Measurements from ENCODE around the gene GOT1. TPM values are rescaled to one million over a fixed set of nuclear protein-coding genes. Genes with fewer than 3 reads are reported as not detected.

GOT1 gene
- total RNA-seq, 4 donors from 2014 or later: 45.8 to 65.1 (median 51.0) TPM

DNA sequence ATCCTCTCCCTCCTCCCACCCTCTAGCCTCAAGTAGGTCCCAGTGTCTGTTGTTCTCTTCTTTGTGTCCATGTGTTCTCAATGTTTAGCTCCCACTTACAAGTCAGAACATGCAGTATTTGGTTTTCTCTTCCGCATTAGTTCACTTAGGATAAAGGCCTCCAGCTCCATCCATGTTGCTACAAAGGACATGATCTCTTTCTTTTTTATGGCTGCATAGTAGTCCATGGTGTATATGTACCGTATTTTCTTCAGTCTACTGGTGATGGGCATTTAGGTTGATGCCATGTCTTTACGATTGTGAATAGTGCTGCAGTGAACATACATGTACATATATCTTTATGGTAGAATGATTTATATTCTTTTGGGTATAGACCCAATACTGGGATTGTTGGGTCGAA lies 1.6 kb upstream of the GOT1 start:
- Histone ChIP-seq H3K36me3 (peaks cover 0 to 9% (median 0%) of the 10 kb centered on the region in 3 donors), H3K9me3 (no peaks in the 10 kb centered on the region), H3K27ac (peak overlapping the region in 3 of 4 donors; percentile 95 to 98 (median 97)), H3K4me1 (peaks cover 4 to 81% (median 11%) of the 10 kb centered on the region in 3 donors), H3K27me3 (no peaks in the 10 kb centered on the region), H3K4me3 (peak overlapping the region in 3 of 4 donors; percentile 72 to 92 (median 89))
- intact Hi-C loops (cut with DNase I): no loop called here
- no peak for DNase-seq
- no peak for TF ChIP-seq POLR2A (IDR thresholded peaks at IDR 0.05)
- TF ChIP-seq, protein P1, sequence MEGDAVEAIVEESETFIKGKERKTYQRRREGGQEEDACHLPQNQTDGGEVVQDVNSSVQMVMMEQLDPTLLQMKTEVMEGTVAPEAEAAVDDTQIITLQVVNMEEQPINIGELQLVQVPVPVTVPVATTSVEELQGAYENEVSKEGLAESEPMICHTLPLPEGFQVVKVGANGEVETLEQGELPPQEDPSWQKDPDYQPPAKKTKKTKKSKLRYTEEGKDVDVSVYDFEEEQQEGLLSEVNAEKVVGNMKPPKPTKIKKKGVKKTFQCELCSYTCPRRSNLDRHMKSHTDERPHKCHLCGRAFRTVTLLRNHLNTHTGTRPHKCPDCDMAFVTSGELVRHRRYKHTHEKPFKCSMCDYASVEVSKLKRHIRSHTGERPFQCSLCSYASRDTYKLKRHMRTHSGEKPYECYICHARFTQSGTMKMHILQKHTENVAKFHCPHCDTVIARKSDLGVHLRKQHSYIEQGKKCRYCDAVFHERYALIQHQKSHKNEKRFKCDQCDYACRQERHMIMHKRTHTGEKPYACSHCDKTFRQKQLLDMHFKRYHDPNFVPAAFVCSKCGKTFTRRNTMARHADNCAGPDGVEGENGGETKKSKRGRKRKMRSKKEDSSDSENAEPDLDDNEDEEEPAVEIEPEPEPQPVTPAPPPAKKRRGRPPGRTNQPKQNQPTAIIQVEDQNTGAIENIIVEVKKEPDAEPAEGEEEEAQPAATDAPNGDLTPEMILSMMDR (IDR thresholded peaks at IDR 0.05): no peak
- 82 to 86% methylated on average over 4 of the region's 4 CpGs for WGBS, 2 donors

DNA sequence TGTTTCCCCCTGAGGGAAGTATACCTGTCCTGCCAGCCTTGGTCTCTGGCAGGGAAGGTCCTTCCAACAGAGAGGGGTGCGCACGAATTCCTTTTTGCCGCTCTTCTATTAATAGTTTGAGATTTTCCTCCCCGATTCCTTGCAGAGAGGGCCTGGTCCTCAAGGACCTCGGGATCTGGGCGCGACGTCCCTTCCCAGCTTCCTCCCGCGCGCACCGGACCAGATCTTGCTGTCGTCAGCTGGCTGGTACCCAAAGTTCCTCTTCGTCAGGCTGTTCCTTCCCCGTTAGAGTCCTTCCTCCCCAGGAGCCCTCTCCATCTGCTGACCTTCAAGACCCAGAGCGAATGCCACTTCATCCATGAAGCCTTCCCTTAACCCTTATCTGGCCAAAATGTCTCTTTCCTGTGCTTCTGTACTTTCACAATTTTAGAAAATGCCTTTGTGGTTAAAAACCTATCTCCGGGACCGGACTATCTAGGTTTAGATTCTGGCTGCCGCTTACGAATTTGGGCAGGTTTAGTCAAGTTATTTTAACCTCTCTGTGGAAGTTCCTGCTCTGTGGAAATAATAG lies 851 bp upstream of the GOT1 start:
- peak overlapping the region; percentile 60 to 92 (median 80) for H3K4me3 ChIP-seq
- peak overlapping the region; percentile 95 to 98 (median 97) for H3K27ac ChIP-seq
- no peaks in the 10 kb centered on the region for H3K27me3 ChIP-seq
- intact Hi-C loops (cut with DNase I): no loop called here
- 0 to 1% methylated on average over 9 to 17 of the region's 20 CpGs for WGBS, 2 donors
- TF ChIP-seq, protein P1 (IDR thresholded peaks at IDR 0.05): no peak
- TF ChIP-seq POLR2A (IDR thresholded peaks at IDR 0.05): no peak
- H3K4me1 ChIP-seq: peaks cover 4 to 77% (median 11%) of the 10 kb centered on the region in 3 donors
- no peak for DNase-seq
- H3K9me3 ChIP-seq: no peaks in the 10 kb centered on the region
- H3K36me3 ChIP-seq: peaks cover 0 to 10% (median 0%) of the 10 kb centered on the region in 3 donors

DNA sequence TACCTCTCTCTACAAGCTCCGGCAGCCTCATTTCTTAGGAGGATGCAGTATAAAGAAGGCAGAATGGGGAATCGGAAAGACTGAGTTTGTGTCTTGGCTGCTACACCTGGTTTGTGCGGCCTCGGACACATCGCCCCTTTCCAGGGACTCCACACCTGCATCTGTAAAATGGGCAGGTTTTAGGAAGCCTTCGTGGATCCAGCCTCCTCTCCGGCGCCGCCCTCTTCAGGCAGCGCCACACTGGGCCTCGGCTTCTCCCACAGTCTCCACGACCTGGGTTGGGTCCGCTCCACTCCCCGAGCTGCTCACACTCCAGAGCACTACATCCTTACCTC lies 341 bp downstream of the GOT1 start:
- Histone ChIP-seq H3K4me1 (peaks cover 4 to 65% (median 11%) of the 10 kb centered on the region in 3 donors), H3K27ac (peak overlapping the region; percentile 84 to 98 (median 97)), H3K36me3 (peaks cover 0 to 22% (median 0%) of the 10 kb centered on the region in 3 donors), H3K4me3 (peak overlapping the region; percentile 60 to 92 (median 80)), H3K9me3 (no peaks in the 10 kb centered on the region), H3K27me3 (no peaks in the 10 kb centered on the region)
- WGBS, 2 donors: 7 to 9% methylated on average over 10 to 14 of the region's 14 CpGs
- no peak for DNase-seq
- intact Hi-C loops (cut with DNase I): no loop called here
- no peak for TF ChIP-seq POLR2A (IDR thresholded peaks at IDR 0.05)
- TF ChIP-seq, protein P1 (IDR thresholded peaks at IDR 0.05): no peak

DNA sequence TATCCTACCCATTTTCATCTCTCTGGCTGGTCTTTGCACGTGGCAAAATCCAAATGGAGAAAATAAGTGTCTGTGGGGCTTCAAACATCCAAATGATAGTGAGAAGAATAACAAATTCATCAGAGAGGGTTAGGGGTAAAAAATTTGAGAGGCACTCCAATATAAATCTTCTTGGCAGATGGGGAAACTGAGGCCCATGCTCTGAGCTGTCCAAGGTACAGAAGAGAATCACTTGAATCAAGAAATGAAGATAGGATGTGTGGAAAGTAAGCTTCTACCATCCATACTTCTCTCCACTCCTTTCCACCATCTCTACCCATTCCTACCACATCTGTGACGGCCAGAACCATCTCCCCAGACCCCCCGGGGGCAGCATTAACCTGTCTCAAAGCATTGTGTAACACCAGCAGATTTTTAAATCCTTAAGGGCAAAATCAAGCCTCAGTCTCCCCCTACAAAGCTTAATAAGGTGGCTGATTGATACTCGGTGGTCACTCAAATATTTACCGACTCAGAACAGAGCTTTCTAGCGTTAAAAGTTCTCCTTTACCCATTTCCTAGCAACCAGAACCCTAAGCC lies 818 bp downstream of the GOT1 start:
- intact Hi-C loops (cut with DNase I): no loop called here
- peaks cover 0 to 27% (median 0%) of the 10 kb centered on the region in 3 donors for H3K36me3 ChIP-seq
- H3K4me3 ChIP-seq: peak overlapping the region; percentile 60 to 92 (median 80)
- no peaks in the 10 kb centered on the region for H3K27me3 ChIP-seq
- H3K27ac ChIP-seq: peak overlapping the region; percentile 84 to 98 (median 97)
- no peaks in the 10 kb centered on the region for H3K9me3 ChIP-seq
- TF ChIP-seq, protein P1 (IDR thresholded peaks at IDR 0.05): no peak
- no peak for TF ChIP-seq POLR2A (IDR thresholded peaks at IDR 0.05)
- WGBS, 2 donors: 18 to 28% methylated on average over 6 of the region's 6 CpGs
- peaks cover 4 to 63% (median 11%) of the 10 kb centered on the region in 3 donors for H3K4me1 ChIP-seq
- DNase-seq: no peak

DNA sequence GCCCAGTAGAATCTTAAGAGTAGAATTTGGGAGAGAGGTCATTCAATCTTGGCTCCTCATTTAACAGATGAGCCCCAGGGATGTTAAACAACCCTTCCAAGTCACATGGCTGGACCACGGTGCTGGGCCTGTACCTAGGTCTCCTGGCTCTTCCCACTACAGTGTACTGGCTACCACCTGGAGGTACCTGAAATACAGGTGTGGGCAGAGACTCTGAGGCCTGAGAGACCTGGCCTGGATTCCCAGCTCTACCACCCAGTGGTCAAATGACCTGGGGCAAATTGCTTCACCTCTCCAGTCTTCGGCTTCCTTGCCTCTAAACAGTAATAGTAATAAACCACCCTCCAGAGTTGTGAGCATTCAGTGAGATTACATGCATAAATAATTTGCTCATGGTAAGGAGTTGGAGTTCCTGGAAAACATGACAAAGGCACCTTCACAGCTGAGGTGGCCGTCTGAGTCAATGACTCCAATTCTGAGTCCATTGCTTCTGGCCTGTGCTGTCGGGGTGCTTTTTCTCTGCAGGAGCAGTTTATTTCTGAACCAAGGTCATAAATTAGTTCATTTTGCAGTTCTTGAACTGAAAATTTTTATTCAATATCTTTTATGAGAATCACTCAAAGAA lies 2.7 kb downstream of the GOT1 start:
- no peak overlapping the region for H3K27ac ChIP-seq
- TF ChIP-seq, protein P1 (IDR thresholded peaks at IDR 0.05): no peak
- TF ChIP-seq POLR2A (IDR thresholded peaks at IDR 0.05): no peak
- H3K36me3 ChIP-seq: peaks cover 0 to 36% (median 0%) of the 10 kb centered on the region in 3 donors
- H3K4me1 ChIP-seq: peaks cover 4 to 44% (median 11%) of the 10 kb centered on the region in 3 donors
- no peaks in the 10 kb centered on the region for H3K9me3 ChIP-seq
- H3K27me3 ChIP-seq: no peaks in the 10 kb centered on the region
- no peak for DNase-seq
- no peak overlapping the region for H3K4me3 ChIP-seq
- WGBS, 2 donors: 57 to 74% methylated on average over 3 to 4 of the region's 4 CpGs
- intact Hi-C loops (cut with DNase I): no loop called here

Data from esophagus squamous epithelium (tissue), 5 donors.